Neuronal stem cell (in vitro differentiated cells): ENCODE data around the gene GTF2E1.

ENCODE experiments used
- DNase-seq: peaks from one replicate; pipeline ENCODE4 v3.0.0-alpha.2; 2013; ENCODE audit warnings: low spot score
- H2AFZ ChIP-seq: one replicate; pipeline ENCODE4 v1.6.1; 2013; ENCODE audit warnings: mild to moderate bottlenecking, low read length, inconsistent platforms
- H2AK5ac ChIP-seq: 2 replicates; pipeline ENCODE4 v1.6.1; 2013; ENCODE audit warnings: low read depth, mild to moderate bottlenecking, inconsistent platforms, low read length, moderate library complexity, mixed read lengths
- H2BK120ac ChIP-seq: 2 replicates; pipeline ENCODE4 v1.6.1; 2013; ENCODE audit warnings: low read depth, mild to moderate bottlenecking, inconsistent platforms, low read length, moderate library complexity, mixed read lengths
- H2BK12ac ChIP-seq: one replicate; pipeline ENCODE4 v1.6.1; 2013; ENCODE audit warnings: low read length, inconsistent platforms
- H2BK15ac ChIP-seq: 2 replicates; pipeline ENCODE4 v1.6.1; 2013; ENCODE audit warnings: mild to moderate bottlenecking, low read length, inconsistent platforms, mixed read lengths
- H2BK5ac ChIP-seq: one replicate; pipeline ENCODE4 v1.6.1; 2013; ENCODE audit warnings: inconsistent platforms, mild to moderate bottlenecking, low read length, moderate library complexity
- H3K14ac ChIP-seq: one replicate; pipeline ENCODE4 v1.6.1; 2013; ENCODE audit warnings: low read length, inconsistent platforms
- H3K18ac ChIP-seq: 2 replicates; pipeline ENCODE4 v1.6.1; 2013; ENCODE audit warnings: low read length, inconsistent platforms
- H3K23ac ChIP-seq: 2 replicates; pipeline ENCODE4 v1.6.1; 2013; ENCODE audit warnings: low read depth, mild to moderate bottlenecking, mixed read lengths, low read length, inconsistent platforms; ENCODE audit not compliant: poor library complexity
- H3K27ac ChIP-seq: replicated peaks from 3 replicates; pipeline ENCODE4 v1.5.1; 2013; ENCODE audit warnings: low read length, inconsistent platforms
- H3K27me3 ChIP-seq, 3 experiments: 2 replicates each; pipeline ENCODE4 v1.6.1; 2013; ENCODE audit warnings: low read length in 3 of 3, mild to moderate bottlenecking in 2 of 3, inconsistent platforms in 1 of 3, low read depth in 1 of 3, mixed read lengths in 1 of 3, moderate library complexity in 1 of 3; ENCODE audit not compliant: control insufficient read depth in 3 of 3, insufficient read depth in 3 of 3
- H3K36me3 ChIP-seq, 2 donors: replicated peaks in 1 of 2; 2 replicates each; pipeline ENCODE4 v1.6.1; 2013; ENCODE audit warnings: low read length in 2 of 2; ENCODE audit not compliant: control insufficient read depth in 2 of 2, insufficient read depth in 2 of 2
- H3K4ac ChIP-seq: 2 replicates; pipeline ENCODE4 v1.6.1; 2013; ENCODE audit warnings: inconsistent platforms, mild to moderate bottlenecking, low read length, moderate library complexity
- H3K4me1 ChIP-seq, 2 donors: 1 replicate in 1 of 2; 2 replicates in 1 of 2; pipeline ENCODE4 v1.6.1; 2013; ENCODE audit warnings: low read length in 2 of 2, low read depth in 1 of 2; ENCODE audit not compliant: control insufficient read depth in 2 of 2, insufficient read depth in 1 of 2
- H3K4me2 ChIP-seq: one replicate; pipeline ENCODE4 v1.6.1; 2013; ENCODE audit warnings: mild to moderate bottlenecking, low read length, inconsistent platforms; ENCODE audit not compliant: insufficient read depth, poor library complexity, severe bottlenecking
- H3K4me3 ChIP-seq, 2 donors: 2 replicates each; pipeline ENCODE4 v1.5.1; 2013; ENCODE audit warnings: low read length in 2 of 2, mild to moderate bottlenecking in 2 of 2, inconsistent platforms in 1 of 2, moderate library complexity in 1 of 2
- H3K79me1 ChIP-seq: one replicate; pipeline ENCODE4 v1.6.1; 2013; ENCODE audit warnings: low read depth, mild to moderate bottlenecking, inconsistent platforms, low read length, moderate library complexity
- H3K9ac ChIP-seq: one replicate; pipeline ENCODE4 v1.6.1; 2013; ENCODE audit warnings: mild to moderate bottlenecking, low read depth, low read length, inconsistent platforms; ENCODE audit not compliant: poor library complexity
- H3K9me3 ChIP-seq, 2 donors: replicated peaks in 1 of 2; 2 replicates each; pipeline versions ENCODE3 to v1.6.1; 2013; ENCODE audit warnings: low read length in 2 of 2, mild to moderate bottlenecking in 2 of 2, inconsistent platforms in 1 of 2, low read depth in 1 of 2, mixed read lengths in 1 of 2, moderate library complexity in 1 of 2; ENCODE audit not compliant: control insufficient read depth in 2 of 2, insufficient read depth in 1 of 2
- H4K8ac ChIP-seq: one replicate; pipeline ENCODE4 v1.6.1; 2013; ENCODE audit warnings: low read depth, mild to moderate bottlenecking, inconsistent platforms, low read length, moderate library complexity
- H4K91ac ChIP-seq: one replicate; pipeline ENCODE4 v1.6.1; 2013; ENCODE audit warnings: low read length, low read depth, mild to moderate bottlenecking, inconsistent platforms; ENCODE audit not compliant: poor library complexity
- WGBS, 2 donors: extraction: QIAGEN DNeasy Blood & Tissue Kit; methylation state at CpG; one replicate each; pipeline ENCODE4 v1.1.7; 2013; ENCODE audit warnings: missing lambda C conversion rate in 2 of 2, mixed read lengths in 1 of 2; ENCODE audit not compliant: insufficient read length in 2 of 2, insufficient replicate concordance in 1 of 2; ENCODE audit errors: extremely low coverage in 2 of 2; 5-methylcytosine and 5-hydroxymethylcytosine counted together

Gene GTF2E1

DNA sequence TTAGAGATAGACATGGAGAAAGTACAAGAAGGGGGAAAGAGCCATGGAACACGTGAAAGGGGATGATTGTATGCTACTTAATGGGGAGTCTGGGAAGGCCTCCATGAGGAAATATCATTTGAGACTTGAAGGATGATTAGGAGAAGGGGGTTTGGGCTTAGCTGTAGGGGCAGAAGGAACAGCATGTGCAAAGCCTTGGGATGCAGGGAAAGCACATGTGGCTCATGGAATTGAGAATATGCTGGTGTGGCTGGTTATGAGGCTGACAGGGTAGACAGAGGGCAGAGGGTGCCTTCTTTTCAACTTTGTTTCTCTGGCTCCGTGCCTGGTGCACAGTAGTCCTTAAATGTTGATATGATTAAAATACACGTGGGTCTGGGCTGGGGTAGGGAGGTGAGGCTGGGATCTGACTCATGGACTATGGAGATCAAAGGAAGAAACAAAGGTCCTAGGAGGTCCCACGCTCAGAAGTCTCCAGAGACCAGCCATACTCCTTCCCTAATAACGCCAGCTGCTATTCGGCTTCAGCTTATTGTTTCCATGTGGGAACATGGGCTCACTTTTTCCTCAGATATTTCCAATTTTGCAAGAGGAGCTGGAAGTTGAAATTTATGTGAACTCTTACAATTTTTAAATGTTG, 1.1 kb downstream of the GTF2E1 start:
- H3K4me1 ChIP-seq: peaks cover 5 to 9% of the 10 kb centered on the region in 2 donors
- peaks cover 2 to 9% of the 10 kb centered on the region in 2 donors for H3K9me3 ChIP-seq
- H3K18ac ChIP-seq: no peak overlapping the region
- peaks cover 6% of the 10 kb centered on the region for H3K79me1 ChIP-seq
- no peak for DNase-seq
- H3K23ac ChIP-seq: no peak overlapping the region
- peak overlapping the region; percentile 92 for H3K4me2 ChIP-seq
- no peak overlapping the region for H3K27ac ChIP-seq
- WGBS, 2 donors: no CpG with 5 or more reads among the region's 6 CpGs
- H3K4ac ChIP-seq: no peak overlapping the region
- peak overlapping the region; percentile 67 to 90 for H3K4me3 ChIP-seq
- H2AFZ ChIP-seq: peak overlapping the region; percentile 79
- no peak overlapping the region for H4K91ac ChIP-seq
- peaks cover 0 to 2% of the 10 kb centered on the region in 2 donors for H3K36me3 ChIP-seq
- H3K9ac ChIP-seq: no peak overlapping the region
- H2BK15ac ChIP-seq: no peak overlapping the region
- no peak overlapping the region for H3K14ac ChIP-seq
- no peak overlapping the region for H2BK5ac ChIP-seq
- H2BK12ac ChIP-seq: no peak overlapping the region
- H3K27me3 ChIP-seq: no peaks in the 10 kb centered on the region
- no peak overlapping the region for H2BK120ac ChIP-seq
- H4K8ac ChIP-seq: no peak overlapping the region
- no peak overlapping the region for H2AK5ac ChIP-seq

DNA sequence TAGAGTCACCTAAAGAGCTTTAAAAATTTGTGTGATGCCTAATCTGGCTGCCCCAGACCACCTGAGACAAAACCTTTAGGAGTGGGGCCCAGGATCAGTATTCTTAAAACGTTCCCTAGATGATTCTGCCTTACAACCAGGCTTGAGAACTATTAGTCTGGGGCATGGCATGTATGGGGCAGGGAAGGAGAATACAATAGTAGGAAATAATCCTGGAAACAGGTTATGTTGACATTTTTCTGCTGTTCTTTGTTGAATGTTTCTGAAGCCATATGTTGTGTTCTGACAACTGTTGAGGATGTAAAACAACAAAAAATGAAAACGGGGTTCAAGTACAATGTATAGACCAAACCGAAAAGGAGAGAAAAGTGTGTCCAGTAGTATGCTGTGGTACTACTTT, 2.9 kb downstream of the GTF2E1 start:
- Histone ChIP-seq H3K4me1 (peaks cover 5 to 9% of the 10 kb centered on the region in 2 donors), H2BK15ac (no peak overlapping the region), H2BK5ac (no peak overlapping the region), H4K8ac (no peak overlapping the region), H3K9ac (no peak overlapping the region), H2BK120ac (no peak overlapping the region), H3K79me1 (peaks cover 6% of the 10 kb centered on the region), H3K4ac (no peak overlapping the region), H3K36me3 (peaks cover 1 to 4% of the 10 kb centered on the region in 2 donors), H3K4me2 (no peak overlapping the region), H2AK5ac (no peak overlapping the region), H3K23ac (no peak overlapping the region), H3K27me3 (no peaks in the 10 kb centered on the region), H3K14ac (no peak overlapping the region), H2BK12ac (no peak overlapping the region), H4K91ac (no peak overlapping the region), H3K18ac (no peak overlapping the region), H3K4me3 (no peak overlapping the region), H2AFZ (no peak overlapping the region), H3K27ac (no peak overlapping the region), H3K9me3 (peaks cover 0 to 4% of the 10 kb centered on the region in 2 donors)
- no CpG with 5 or more reads among the region's 3 CpGs for WGBS, 2 donors
- no peak for DNase-seq

DNA sequence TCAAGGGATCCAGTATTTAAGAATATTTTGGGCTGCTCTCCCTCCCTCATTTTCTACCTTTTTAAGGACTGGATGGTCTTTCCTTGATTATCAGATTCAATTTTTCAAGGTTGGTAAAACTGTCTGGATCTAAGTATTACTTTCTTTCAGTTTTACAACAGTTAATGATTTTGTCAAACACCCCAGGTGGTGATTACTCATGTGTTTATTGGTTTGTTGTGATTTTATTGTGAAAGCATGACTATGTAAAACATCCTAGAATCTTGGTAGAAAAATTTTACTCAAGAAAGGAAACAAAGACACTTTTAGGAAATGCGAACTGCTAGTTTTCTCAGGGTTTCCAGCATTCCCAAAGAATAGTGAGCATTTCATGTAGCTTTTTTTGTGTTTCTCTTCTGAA, 7.3 kb downstream of the GTF2E1 start:
- Histone ChIP-seq H3K23ac (no peak overlapping the region), H3K9ac (no peak overlapping the region), H3K36me3 (peaks cover 1 to 44% of the 10 kb centered on the region in 2 donors), H4K91ac (no peak overlapping the region), H2BK5ac (no peak overlapping the region), H2BK12ac (no peak overlapping the region), H2BK120ac (no peak overlapping the region), H3K4me3 (no peak overlapping the region), H4K8ac (no peak overlapping the region), H3K14ac (no peak overlapping the region), H3K4me2 (no peak overlapping the region), H3K18ac (no peak overlapping the region), H3K27ac (no peak overlapping the region), H3K9me3 (peaks cover 0 to 6% of the 10 kb centered on the region in 2 donors), H2BK15ac (no peak overlapping the region), H3K79me1 (peaks cover 1% of the 10 kb centered on the region), H3K27me3 (no peaks in the 10 kb centered on the region), H3K4me1 (no peaks in the 10 kb centered on the region), H2AK5ac (no peak overlapping the region), H2AFZ (no peak overlapping the region), H3K4ac (no peak overlapping the region)
- DNase-seq: no peak
- WGBS, 2 donors: no CpG with 5 or more reads among the region's 1 CpG

DNA sequence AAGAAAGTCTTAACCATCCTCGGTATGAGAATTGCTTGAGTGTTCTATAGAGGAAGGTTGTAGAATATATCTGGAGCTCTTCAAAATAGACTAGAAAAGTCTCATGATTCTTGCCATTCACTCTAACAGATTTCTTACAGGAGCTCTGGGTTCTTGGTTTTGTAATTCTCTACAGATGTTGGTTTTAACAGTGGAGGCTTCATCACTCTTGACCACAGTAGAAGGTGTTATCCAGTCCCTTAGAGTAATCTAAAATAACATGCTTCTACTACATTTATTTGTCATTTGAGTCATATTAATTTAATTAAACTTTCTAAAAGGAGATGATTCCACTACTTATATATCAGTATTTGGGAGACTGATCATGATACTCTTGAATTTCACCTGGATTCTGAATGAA, 9.7 kb downstream of the GTF2E1 start:
- H2BK5ac ChIP-seq: no peak overlapping the region
- no CpG with 5 or more reads among the region's 1 CpG for WGBS, 2 donors

More for the DNA sequence above, 9.7 kb downstream of the GTF2E1 start:
- H2BK120ac ChIP-seq: no peak overlapping the region
- H3K4me2 ChIP-seq: no peak overlapping the region
- H2BK12ac ChIP-seq: no peak overlapping the region
- peaks cover 1 to 58% of the 10 kb centered on the region in 2 donors for H3K36me3 ChIP-seq
- H4K8ac ChIP-seq: no peak overlapping the region
- no peaks in the 10 kb centered on the region for H3K4me1 ChIP-seq
- DNase-seq: no peak
- H3K27me3 ChIP-seq: no peaks in the 10 kb centered on the region
- H3K23ac ChIP-seq: no peak overlapping the region
- no peak overlapping the region for H4K91ac ChIP-seq
- no peak overlapping the region for H3K4ac ChIP-seq
- no peak overlapping the region for H2BK15ac ChIP-seq
- no peak overlapping the region for H2AFZ ChIP-seq
- no peak overlapping the region for H2AK5ac ChIP-seq
- peaks cover 1% of the 10 kb centered on the region for H3K79me1 ChIP-seq
- H3K9me3 ChIP-seq: peaks cover 0 to 6% of the 10 kb centered on the region in 2 donors
- H3K18ac ChIP-seq: no peak overlapping the region
- no peak overlapping the region for H3K4me3 ChIP-seq
- no peak overlapping the region for H3K27ac ChIP-seq
- no peak overlapping the region for H3K14ac ChIP-seq
- H3K9ac ChIP-seq: no peak overlapping the region
